RWPE1 (cell line): ENCODE data around the gene FAM174C.

Experiments used
- CTCF ChIA-PET: fragments of 350-600 bp; sonication (Branson Sonifier 250); formaldehyde crosslinking; extraction: SDS; loops from one replicate; lab custom pipeline; 2021; lab: Yijun Ruan, JAX
- POLR2A ChIA-PET: fragments of 400-600 bp; formaldehyde crosslinking; extraction: SDS; loops from one replicate; lab custom pipeline; 2020; ENCODE audit warnings: antibody characterized with exemption; ENCODE audit not compliant: low non-redundant PET; lab: Yijun Ruan, JAX
- DNase-seq: peaks from one replicate; pipeline ENCODE4 v3.0.0; 2012; ENCODE audit warnings: low spot score
- H3K27ac ChIP-seq: fragments of 450-650 bp; 2 replicates; pipeline ENCODE4 v1.5.1; 2017
- TF ChIP-seq, protein P1 (sequence below): fragments of 450-650 bp; conservative IDR thresholded peaks from 2 replicates; pipeline ENCODE4 v1.5.1; 2017; ENCODE audit warnings: low read depth, mild to moderate bottlenecking

The FAM174C gene

DNA sequence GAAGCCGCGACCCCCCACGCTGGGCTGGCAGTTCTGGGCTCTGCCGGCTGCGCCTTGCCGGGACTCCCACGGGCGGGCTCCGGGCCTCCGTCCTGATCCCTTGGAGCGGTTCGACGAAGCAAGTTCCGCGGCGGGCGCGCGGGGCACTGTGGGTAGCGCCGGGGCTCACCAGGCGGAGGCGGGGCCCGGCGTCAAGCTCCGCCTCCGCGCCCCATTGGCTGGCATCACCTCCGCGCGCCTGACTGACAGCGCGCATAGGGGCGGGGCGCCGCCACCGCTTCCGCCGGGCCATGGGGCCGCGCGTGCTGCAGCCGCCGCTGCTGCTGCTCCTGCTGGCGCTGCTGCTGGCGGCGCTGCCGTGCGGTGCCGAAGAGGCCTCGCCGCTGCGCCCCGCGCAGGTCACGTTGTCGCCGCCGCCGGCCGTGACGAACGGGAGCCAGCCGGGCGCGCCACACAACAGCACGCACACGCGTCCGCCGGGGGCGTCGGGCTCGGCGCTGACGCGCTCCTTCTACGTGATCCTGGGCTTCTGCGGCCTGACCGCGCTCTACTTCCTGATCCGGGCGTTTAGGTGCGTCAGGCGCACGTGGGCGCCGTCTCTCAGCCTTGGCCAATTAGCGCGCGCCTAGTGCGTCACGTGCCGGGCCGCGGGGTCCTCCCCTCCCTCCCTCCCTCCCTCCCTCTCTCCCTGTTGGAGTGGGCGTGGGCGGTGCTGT lies at the start of gene FAM174C:
Gene FAM174C (plus strand): TSS at position 271 of the 716 bp plus-strand sequence. CDS start 20 bp downstream, at position 291.
- ChIA-PET POLR2A (no interaction called here), CTCF (interaction anchor here (0.6 kb wide), 1 partner anchor 58 kb away, joined by 4 read pairs; no protein-coding TSS in a partner anchor)
- peak within 1 kb of the TSS; percentile 100 for H3K27ac ChIP-seq
- DNase-seq = peak; percentile 94
- TF ChIP-seq, protein P1, sequence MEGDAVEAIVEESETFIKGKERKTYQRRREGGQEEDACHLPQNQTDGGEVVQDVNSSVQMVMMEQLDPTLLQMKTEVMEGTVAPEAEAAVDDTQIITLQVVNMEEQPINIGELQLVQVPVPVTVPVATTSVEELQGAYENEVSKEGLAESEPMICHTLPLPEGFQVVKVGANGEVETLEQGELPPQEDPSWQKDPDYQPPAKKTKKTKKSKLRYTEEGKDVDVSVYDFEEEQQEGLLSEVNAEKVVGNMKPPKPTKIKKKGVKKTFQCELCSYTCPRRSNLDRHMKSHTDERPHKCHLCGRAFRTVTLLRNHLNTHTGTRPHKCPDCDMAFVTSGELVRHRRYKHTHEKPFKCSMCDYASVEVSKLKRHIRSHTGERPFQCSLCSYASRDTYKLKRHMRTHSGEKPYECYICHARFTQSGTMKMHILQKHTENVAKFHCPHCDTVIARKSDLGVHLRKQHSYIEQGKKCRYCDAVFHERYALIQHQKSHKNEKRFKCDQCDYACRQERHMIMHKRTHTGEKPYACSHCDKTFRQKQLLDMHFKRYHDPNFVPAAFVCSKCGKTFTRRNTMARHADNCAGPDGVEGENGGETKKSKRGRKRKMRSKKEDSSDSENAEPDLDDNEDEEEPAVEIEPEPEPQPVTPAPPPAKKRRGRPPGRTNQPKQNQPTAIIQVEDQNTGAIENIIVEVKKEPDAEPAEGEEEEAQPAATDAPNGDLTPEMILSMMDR = no peak

DNA sequence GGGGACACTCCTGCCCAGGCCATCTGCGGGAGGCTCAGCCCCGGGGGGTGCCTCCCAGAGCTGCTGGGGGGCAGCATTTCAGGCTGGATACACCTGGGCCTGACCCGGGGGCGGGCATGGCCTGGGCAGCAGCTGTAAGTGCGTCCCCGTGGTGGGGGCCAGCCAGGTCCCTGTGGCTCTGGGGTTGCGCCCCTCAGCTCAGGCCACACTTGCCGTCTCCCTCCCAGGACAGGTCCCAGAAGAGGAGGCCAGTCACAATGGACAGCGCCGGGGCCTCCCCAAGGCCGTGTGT lies 49.2 kb upstream of the FAM174C start:
- H3K27ac ChIP-seq = peak overlapping the region; percentile 98
- DNase-seq = no peak
- TF ChIP-seq, protein P1 = no peak
- CTCF ChIA-PET = no interaction called here
- POLR2A ChIA-PET = no interaction called here

DNA sequence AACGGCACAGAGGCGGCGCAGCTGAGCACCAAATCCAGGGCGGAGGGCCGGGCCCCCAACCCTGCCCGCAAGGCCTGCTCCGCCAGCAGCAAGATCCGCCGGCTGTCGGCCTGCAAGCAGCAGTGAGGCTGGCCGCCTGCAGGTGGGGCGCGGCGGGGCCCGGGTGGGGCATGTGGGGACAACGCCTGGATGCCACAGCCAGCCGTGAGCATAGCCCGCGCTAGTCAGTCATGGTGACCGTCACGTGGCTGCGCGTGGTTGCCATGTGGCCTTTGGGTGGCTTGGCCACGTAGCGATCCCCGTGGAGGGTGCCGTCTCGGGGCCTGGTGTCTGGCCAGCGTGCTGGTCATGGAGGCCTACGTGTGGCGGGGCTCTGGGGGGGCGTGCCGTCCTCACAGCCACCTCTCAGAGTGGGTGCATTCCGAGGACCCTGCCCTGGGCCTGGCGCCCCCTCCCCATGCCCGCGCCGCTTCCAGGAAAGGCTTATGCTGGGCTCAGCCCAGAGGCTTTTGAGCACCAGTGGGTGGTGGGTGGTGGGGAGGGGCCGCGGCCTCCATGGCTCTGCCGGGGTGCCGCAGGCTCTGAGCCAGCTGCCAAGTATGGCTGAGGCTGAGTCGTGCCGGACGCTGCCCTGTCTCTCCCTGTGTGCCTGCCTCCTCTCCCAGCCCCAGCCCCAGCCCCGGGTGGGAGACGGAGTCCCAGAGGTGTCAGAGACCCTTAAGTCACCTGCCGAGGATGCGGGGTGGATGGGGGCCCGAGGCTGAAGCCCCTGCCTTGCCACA lies 48.6 kb upstream of the FAM174C start:
- ChIA-PET CTCF (no interaction called here), POLR2A (no interaction called here)
- TF ChIP-seq, protein P1 = no peak
- H3K27ac ChIP-seq = peak overlapping the region; percentile 98
- no peak for DNase-seq

DNA sequence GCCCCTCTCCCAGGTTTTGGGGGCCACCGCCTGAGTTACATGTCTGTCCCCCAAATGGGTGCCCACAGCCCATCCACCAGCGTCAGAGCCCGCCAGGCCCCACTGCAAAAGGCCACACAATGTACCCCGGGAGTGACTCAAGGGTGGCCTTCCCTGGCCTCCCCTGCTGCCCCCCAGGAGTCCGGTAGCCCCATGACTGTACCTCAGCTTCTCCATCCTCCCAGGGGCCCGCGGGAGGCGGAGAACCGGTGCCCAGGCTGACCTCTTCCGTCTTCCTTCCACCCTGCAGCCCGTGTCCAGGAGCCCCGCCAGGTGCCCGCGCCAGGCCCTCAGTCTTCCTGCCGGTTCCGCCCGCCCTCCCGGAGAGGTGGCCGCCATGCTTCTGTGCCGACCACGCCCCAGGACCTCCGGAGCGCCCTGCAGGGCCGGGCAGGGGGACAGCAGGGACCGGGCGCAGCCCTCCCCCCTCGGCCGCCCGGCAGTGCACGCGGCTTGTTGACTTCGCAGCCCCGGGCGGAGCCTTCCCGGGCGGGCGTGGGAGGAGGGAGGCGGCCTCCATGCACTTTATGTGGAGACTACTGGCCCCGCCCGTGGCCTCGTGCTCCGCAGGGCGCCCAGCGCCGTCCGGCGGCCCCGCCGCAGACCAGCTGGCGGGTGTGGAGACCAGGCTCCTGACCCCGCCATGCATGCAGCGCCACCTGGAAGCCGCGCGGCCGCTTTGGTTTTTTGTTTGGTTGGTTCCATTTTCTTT lies 47.9 kb upstream of the FAM174C start:
- CTCF ChIA-PET = no interaction called here
- DNase-seq = no peak
- POLR2A ChIA-PET = no interaction called here
- H3K27ac ChIP-seq = peak overlapping the region; percentile 98
- TF ChIP-seq, protein P1 = no peak

DNA sequence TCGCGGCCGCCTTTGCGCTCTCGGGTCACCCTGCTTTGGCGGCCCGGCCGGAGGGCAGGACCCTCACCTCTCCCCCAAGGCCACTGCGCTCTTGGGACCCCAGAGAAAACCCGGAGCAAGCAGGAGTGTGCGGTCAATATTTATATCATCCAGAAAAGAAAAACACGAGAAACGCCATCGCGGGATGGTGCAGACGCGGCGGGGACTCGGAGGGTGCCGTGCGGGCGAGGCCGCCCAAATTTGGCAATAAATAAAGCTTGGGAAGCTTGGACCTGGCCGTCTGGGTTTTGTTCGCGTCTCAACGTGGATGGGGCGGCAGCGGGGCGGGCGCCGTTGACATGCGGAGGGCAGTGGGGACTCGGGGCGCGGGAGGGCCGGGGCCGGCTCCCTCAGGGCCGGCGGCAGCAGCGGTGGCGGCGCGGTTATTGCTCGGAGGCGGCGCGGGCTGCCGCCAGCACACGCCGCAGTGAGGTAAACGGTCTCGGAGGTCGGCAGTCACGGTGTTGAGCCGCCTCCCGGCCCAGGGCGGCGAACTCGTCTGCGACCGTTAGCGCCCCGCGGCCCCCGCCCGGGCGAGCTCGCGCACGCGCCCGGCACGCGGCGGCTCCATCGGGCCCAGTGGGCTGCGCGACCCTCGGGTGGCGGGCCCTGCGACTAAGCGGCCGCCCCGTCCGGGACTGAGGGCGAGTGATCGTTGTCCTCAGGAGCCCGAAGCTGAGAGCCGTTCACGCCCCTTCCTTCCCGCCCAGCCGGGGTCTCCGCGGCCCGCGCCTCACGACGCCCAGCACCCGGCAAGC lies 47.0 kb upstream of the FAM174C start:
- peak overlapping the region; percentile 98 for H3K27ac ChIP-seq
- ChIA-PET POLR2A (no interaction called here), CTCF (no interaction called here)
- TF ChIP-seq, protein P1 = no peak
- no peak for DNase-seq
